SH-SY5Y (cell line): ENCODE measurements around the gene HYCC1.

Source experiments
- GATA2 ChIP-seq: IDR thresholded peaks from 2 replicates; pipeline ENCODE4 v1.6.1; 2011; ENCODE audit warnings: mild to moderate bottlenecking, low read depth, low read length
- GATA3 ChIP-seq: IDR thresholded peaks from 2 replicates; pipeline ENCODE4 v1.6.1; 2011; ENCODE audit warnings: low read depth, mild to moderate bottlenecking, low read length, moderate library complexity

- TF ChIP-seq GATA2 (no peak), GATA3 (no peak)
Observed at GRCh38 chr7:23011222-23011924, 2.6 kb downstream of the HYCC1 start.
